Frontal cortex (tissue), 4 donors: Measurements from ENCODE around the gene ECSIT. TPM values are rescaled to one million over a fixed set of nuclear protein-coding genes. Genes with fewer than 3 reads are reported as not detected.

Experiments
- DNase-seq, 2 donors: peaks; one replicate each; pipeline ENCODE4 v3.0.0; 2012; ENCODE audit warnings: low spot score in 2 of 2
- FAIRE-seq: peaks from 2 replicates; lab custom pipeline; 2012; peaks lifted over from hg19 to GRCh38; lab: Jason Lieb, UNC
- total RNA-seq: library from RNA; depleted of rRNA; stranded (reverse); fragments of >200 nt; gene quantifications from one replicate; pipeline ENCODE4 v1.2.3, GENCODE V29; 2014
- donor health status: control.
- donor health status: control.
- donor health status: control.

ECSIT gene
- total RNA-seq, 1 donor from 2014 or later, result 60.3 TPM

DNA sequence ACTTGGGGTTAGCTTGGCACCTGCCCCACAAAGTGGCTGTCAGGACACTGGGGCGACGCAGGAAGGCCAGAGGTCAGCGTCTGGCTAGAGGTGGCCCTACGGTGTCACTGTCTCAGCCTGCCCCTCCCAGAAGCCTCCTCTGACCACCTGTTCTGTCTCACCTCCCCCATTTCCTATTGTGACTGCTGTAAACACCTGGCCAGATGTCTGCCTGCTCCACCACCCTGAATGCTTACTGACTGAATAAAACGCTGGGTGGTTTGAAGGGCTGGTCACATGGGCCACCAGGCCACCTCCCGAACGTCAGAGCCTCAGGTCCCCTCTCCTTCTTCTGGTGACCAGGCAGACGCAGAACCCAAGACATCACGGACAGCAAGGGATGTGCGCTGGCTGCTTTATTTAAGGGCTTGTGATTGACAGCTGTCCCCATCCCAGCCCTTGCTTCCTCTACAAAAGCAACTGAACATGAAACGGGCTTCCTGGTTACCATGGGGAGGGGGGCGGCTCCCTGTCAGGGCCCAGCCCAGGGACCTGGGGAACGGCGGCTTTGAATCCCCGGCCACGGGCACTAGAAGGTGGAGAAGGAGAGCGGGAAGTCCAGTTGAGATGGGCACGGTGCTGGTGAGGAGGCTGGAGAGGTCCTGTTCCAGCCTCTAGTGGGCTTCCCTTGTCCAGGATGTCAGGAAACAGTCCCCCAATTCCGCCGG is 23.9 kb upstream of the ECSIT start:
- FAIRE-seq, result no peak
- no peak for DNase-seq

DNA sequence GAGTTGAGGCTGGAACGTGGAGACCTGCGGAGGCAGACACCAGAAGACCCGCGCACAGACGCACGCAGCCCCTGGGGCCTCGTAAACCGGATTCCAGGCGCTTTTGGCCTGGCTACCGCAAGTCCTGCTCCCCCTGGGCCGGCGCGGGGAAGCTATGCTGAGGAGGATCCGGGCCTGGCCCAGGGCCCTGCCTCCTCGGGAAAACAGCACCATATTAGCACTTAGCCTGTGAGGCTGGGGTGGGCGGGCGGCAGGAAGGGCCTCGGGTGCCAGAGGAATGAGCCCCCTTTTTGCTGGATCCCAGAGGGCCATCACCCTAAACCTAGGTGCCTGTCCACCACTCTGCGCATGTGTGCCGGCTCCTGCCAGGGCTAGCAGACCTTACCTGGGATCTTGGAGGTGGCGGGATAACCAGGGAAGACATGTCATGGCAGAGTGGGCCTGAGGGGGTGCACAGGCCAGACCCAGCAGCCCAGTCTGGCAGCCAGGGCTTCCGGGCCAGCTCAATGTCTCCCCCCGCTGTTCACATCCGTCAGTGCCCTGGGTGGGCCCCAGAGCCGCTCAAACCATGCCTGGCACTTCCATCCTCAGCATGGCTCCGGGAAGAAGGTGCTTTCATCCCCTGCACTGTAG is 22.8 kb upstream of the ECSIT start:
- peak in 1 of 2 donors; percentile 18 for DNase-seq
- no peak for FAIRE-seq

DNA sequence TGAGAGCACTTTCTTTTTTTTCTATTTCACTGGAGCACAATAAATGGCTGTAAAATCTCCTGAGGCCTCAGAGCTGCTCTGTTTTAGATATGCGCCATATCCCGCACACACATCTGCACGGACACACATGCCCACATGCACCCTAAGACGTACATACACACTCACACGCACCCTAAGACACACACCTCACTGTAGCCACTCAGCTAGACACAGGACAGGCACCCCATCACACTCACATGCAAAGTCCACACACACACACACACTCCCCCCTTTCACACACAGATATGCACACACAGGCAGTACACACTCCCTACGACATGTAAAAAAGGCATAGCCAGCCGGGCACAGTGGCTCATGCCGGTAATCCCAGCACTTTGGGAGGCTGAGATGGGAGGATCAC is 21.3 kb upstream of the ECSIT start:
- DNase-seq (no peak), FAIRE-seq (no peak)

DNA sequence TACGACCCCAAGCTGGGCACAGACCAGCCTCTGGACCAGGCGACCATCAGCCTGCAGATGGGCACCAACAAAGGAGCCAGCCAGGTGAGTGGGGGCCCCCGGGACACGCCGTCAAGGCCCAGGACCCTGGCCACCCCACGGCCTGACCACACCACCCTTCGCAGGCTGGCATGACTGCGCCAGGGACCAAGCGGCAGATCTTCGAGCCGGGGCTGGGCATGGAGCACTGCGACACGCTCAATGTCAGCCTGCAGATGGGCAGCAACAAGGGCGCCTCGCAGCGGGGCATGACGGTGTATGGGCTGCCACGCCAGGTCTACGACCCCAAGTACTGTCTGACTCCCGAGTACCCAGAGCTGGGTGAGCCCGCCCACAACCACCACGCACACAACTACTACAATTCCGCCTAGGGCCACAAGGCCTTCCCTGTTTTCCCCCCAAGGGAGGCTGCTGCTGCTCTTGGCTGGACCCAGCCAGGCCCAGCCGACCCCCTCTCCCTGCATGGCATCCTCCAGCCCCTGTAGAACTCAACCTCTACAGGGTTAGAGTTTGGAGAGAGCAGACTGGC is 20.5 kb upstream of the ECSIT start:
- DNase-seq (no peak), FAIRE-seq (no peak)

DNA sequence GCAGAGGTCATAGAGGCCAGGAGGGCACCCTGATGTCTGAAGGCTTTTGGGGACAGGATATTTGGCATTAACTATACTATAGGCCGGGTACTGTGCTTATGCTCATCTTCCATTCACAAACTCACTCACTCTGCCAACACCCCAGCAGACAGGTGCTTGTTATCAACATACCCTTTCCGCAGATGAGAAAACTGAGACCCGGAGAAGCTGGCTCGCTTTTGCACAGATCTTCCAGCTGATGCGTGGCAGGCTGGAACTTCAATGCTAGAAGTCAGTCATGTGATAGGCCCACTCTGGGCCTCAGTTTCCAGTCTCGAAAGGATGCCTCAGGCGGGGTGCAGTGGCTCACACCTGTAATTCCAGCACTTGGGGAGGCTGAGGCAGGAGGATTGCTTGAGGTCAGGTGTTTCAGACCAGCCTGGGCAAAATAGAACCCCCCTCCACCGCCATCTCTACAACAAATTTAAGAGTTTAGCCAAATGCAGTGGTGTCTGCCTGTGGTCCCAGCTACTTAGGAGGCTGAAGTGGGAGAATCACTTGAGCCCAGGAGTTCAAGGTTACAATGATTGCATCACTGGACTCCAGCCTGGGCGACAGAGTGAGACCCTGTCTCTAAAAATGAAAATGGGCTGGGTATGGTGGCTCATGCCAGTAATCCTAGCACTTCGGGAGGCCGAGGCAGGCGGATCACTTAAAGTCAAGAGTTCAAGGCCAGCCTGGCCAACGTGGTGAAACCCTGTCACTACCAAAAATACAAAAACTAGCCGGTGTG is 19.2 kb upstream of the ECSIT start:
- DNase-seq (no peak), FAIRE-seq (no peak)

DNA sequence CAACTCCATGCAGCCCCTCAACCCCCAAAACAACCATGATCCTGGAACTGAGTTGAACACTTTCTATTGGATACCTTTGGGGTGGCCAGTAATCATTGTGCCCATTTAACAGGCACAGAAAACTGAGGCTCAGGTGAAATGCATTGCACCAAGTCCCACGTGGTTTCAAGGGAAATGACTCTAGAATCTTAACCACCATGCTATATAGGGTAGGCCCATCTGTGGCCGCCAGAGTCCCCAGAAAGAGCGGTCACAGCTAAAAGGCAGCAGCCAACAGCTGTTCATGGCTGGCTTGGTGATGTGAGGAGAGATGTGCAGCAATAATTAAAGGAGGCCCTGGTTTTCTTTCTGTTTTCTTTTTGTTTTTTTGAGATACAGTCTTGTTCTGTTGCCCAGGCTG is 12.3 kb upstream of the ECSIT start:
- no peak for FAIRE-seq

DNA sequence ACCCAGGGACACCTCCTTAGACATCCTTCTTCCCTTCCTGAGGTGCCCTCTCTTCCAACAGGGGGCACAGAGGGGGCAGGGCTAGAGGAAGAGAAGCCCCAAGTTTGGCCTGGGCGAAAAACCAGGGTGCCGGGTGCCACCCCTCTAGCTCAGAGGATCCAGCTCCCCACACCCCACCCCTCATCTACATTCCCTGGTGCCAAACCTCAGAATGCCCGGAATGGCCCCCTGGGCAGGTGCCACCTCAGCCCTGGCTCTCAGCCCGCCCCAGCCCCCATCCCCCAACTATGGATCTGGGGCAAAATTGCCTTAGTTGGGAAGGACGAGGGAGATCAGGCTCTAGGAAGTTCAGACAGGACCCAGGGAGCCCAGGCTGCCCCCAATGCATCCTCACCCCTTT is 11.7 kb upstream of the ECSIT start:
- FAIRE-seq, result no peak
- DNase-seq, result no peak

More for the DNA sequence above, 12.3 kb upstream of the ECSIT start:
- DNase-seq, result no peak

DNA sequence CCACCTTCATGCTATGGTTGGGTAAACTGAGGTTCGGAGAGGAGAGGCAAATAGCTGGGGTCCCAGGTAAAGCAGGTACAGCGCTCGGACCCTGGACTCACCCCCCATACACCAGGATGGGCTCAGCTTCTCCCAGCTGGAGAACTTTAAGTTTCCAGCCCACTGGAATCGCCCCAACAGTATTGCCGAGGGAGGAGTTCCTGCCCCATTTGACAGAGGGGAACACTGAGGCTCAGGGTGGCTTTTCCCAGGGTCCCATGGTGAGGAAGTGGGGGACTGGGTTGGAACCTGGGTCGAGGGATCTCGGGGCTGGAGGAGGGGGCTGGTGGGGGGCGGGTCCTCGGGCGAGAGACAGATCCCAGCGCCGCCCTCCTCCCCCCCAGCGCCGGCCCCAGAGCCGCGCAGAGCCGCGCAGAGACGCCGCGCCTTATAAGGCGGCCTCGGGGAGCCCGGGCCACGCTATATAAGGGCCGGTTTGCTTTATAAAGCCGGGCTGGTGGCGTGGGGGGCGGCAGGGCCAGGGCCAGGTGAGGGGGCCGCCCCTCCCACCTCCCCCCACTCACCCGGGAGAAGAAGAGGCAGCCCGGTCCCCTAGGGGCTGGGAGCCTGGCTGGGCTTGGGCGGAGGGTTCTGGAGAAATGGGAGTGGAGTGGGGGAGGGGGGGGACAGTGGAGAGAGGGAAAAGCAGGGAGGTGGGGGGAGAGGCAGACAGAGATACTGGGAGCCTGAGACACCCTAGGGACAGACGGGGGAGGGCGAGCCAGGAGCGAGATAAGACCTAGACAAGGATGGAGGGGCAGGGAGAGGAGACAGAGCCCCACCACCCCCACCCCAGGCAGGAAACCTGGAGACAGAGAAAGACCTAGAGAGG is 10.8 kb upstream of the ECSIT start:
- DNase-seq, result peak in 1 of 2 donors; percentile 63
- no peak for FAIRE-seq

DNA sequence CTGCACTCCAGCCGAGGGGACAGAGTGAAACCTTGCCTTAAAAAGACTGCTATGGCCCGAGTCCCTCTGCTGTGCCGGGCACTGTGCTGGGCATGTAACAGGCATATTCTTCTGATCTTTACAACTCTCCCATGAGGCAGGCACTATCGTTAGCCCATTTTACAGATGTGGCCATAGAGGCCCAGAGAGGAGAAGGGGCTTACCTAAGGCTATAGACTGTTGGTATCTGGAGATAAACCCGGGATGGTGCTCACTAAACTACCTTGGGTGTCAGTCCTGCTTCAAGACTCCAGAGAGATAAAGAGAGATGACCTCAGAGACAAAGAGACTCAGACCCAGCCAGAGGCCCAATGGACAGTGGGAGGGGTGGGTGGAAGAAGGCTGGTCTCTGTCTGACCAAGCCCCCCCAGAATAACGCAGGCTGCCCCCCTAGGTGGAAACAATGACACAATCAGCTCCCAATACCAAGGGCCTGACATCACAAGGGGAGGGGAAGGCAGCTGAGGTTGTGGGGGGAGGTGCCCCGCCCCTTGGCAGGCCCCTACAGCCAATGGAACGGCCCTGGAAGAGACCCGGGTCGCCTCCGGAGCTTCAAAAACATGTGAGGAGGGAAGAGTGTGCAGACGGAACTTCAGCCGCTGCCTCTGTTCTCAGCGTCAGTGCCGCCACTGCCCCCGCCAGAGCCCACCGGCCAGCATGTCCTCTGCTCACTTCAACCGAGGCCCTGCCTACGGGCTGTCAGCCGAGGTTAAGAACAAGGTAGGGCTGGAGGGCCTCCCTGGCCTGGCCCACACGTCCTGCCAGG is 9.5 kb upstream of the ECSIT start, which contains the start of gene CNN1:
Gene CNN1, plus strand, starts transcription at position 620 of the 805 bp plus-strand sequence. Its CDS starts 77 bp downstream, at position 697.
- DNase-seq, result no peak
- FAIRE-seq, result no peak

DNA sequence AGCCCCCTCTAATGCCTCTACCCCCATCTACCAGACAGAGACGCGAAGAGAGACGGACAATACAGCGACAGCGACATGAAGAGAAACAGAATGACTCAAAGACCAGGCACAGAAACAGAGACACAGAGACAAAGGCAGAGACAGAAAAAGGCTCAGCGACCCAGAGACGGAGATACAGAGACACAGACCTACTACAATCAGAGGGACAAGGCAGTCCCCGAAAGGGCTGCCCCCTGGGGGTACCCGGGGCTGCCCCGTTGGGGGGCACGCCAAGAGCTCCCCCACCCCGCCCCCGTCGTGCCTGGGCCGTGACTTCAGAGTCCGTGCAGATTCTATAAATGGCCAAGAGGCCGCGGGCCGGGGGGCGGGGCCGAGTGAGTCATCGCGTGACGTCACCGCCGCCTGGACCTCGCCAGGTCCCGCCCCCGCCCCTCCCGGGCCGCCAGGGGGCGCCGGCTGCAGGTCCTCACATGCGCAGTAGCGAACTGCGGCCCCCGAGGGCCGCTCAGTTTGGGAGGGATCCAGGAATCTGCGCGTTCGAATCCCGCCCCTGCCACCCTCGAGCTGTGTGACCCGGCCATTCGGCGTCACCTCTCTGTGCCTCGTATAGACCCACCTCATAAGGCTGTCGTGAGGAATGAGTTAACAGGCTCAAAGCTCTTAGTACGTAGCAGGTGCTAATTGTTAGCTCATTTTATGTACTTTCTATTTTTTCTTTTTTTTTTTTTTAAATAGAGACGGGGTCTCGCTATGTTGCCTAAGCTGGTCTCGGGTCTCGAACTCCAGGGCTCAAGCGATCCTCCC is 7.1 kb upstream of the ECSIT start:
- peak; percentile 93 to 98 for DNase-seq
- no peak for FAIRE-seq

DNA sequence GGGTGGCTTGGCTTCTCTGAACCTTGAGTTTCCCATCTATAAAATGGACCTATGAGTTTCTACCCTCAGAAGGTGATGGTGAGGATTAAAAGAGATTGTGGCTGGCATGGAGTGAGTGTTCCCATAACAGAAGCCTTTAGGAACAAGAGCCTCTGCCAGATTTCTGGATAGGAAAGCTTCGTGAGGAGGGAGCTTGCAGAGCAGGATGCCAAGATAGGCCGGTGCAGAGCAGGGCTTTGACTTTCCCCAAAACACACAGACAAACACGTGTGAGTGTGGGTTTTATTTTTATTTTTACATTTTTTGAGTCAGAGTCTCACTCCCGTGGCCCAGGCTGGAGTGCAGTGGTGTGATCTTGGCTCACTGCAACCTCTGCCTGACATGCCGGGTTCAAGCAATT is 6.0 kb upstream of the ECSIT start:
- no peak for DNase-seq
- FAIRE-seq, result no peak

DNA sequence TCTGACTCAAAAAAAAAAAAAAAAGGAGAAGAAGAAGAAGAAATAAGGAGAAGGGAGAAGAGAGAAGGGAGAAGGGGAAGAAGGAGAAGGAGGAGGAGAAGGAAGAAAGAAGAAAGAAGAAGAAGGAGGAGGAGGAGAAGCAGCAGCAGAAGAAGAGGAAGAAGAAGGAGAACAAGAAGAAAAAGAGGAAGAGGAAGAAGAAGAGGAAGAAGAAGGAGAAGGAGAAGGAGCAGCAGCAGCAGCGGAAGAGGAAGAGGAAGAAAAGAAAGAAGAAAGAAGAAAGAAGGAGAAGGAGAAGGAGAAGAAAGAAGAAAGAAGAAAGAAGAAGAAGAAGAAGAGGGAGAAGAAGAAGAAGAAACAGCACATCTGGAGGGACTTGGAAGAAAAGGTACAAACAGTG is 5.6 kb upstream of the ECSIT start:
- DNase-seq (no peak), FAIRE-seq (no peak)

DNA sequence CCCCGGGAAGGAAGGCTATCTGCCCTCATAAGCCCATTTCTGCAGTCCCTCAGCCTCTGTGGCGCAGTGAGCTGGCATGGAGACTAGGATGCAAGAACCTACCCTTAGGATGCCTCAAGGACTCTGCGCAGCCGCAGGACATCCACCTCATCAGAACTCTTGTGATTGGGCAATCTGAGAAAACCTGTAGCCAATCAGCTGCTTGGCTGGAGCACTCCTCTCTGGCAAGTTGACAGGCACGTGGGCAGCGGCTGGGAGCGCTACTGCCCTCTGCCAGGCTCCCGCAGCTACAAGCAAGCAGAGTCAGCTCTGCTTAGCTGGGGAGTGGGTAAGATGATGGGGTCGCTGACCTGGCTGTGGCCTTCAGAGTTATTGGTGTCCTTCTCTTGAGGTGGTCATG is 1.5 kb upstream of the ECSIT start:
- FAIRE-seq, result no peak
- DNase-seq, result peak; percentile 83 to 84

DNA sequence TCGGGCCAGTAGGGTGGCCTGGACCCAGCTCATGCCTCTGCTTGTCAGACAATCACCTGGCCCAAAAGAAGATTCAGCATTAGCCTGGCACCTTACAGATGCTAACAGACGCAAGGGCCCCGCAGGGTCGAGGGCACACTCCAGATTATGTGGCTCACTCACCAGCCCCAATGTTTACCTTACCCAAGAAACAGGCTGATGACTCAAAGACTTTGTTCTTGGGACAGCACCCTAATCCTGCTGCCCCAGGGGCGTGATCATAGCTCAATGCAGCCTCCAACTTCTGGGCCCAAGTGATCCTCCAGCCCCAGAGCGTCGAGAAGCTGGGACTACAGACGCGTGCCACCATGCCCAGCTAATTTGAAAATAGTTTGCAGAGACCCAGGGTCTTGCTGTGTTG is 9.8 kb downstream of the ECSIT start:
- DNase-seq, result no peak
- no peak for FAIRE-seq

DNA sequence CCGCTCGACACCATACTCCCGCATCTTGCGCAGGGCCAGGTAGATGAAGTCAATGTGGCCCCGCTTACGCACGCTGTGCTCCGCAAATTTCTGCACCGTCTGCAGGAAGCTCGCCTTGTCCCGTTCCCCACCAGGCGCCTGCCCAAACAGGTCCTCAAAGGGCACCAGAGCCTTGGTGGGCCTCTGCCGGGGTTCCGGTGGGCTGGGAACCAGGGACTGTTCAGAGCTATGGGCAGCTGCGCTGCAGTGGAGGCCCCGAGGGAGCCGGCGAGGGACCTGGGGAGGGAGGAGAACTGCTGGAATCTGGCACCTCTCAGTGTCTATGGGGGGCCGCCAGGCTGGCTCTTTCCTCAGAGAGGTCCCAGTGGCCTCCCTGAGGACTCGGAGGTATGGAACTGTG is 15.0 kb downstream of the ECSIT start:
- FAIRE-seq, result no peak
- no peak for DNase-seq

DNA sequence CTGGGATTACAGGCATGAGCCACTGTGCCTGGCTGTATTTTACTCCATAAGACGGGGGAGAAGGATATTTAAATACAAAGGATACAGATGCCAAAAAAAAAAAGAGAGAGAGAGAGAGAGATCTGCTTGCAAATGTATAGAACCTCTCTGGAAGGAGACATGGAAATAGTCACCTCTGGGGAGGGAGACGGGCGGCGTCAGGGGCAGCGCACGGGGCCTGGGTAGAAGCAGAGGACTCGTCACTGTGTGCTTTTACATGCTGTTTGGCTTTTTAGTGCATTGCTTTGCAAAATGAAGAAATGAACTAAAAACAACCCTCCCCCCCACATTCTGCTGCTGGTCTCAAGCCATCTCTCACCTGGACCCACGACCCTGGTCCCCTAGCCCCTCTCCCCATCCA is 18.5 kb downstream of the ECSIT start:
- FAIRE-seq, result no peak
- DNase-seq, result no peak

DNA sequence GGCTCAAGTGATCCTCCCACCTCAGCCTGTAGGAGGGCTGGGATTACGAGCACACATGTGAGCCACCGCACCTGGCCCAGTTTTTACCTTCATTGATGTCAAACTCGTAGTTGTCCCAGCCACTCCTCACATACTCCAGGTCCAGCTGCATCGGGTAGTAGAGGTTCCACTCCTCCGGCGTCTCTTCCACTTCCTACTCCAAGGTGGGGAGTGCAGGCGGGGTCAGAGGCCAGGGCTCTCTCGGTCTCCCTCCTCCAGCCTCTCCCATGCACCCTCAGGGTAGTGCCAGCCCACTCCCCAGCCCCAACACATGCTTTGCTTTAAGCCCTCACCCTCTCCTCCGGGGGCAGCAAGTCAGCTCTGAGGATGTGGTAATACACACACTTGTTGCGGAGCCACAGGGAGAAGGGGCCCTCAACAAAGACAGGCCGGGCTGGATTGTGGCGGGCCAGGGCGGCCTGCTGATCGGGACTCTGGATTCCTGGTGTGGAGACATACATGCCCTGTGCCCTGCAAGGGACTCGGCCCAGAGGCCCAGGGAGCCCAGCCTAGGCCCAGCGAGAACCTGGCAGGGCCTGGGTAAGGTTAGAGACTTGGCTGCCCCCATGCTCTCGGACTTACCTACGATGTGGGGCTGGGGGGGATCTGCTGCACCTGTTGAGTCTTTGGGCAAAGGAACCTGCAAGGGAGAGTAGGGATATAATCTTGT is 21.4 kb downstream of the ECSIT start:
- FAIRE-seq, result no peak
- DNase-seq, result no peak
